Adrenal gland (tissue), 5 donors: ENCODE results near the gene PIEZO2.

ENCODE experiments used
- CTCF ChIP-seq, 6 experiments: fragments of 450-650 bp in 4 of 6; fragments of 200-600 bp in 2 of 6; sonication (generic) in 1 of 6; IDR thresholded peaks; 1 replicate in 5 of 6; 2 replicates in 1 of 6; pipeline versions ENCODE4 v1.5.1 to v1.8.0; 2016 to 2021; ENCODE audit warnings: antibody characterized with exemption in 6 of 6, mild to moderate bottlenecking in 2 of 6, moderate library complexity in 1 of 6
- POLR2A ChIP-seq, 2 donors: fragments of 450-650 bp; IDR thresholded peaks; one replicate each; pipeline ENCODE4 v1.6.1; 2017; ENCODE audit warnings: antibody characterized with exemption in 2 of 2, mild to moderate bottlenecking in 2 of 2, moderate library complexity in 1 of 2
- donor health status: DM: no; HTN: no; CAD: no.

GRCh38 chr18:11179959-11180519, 30.7 kb upstream of the PIEZO2 start:
- TF ChIP-seq CTCF (IDR thresholded peaks at IDR 0.05), result no peak
- no peak for TF ChIP-seq POLR2A (IDR thresholded peaks at IDR 0.05)
